NCI-H2081 treated with DMSO at 0.1 percent for 48 hours (cell line): Measurements from ENCODE around the gene UCP3.

ENCODE experiments used
- DNase-seq: peaks from one replicate; lab custom pipeline; 2025; lab: John Stamatoyannopoulos, UW

Gene UCP3

DNA sequence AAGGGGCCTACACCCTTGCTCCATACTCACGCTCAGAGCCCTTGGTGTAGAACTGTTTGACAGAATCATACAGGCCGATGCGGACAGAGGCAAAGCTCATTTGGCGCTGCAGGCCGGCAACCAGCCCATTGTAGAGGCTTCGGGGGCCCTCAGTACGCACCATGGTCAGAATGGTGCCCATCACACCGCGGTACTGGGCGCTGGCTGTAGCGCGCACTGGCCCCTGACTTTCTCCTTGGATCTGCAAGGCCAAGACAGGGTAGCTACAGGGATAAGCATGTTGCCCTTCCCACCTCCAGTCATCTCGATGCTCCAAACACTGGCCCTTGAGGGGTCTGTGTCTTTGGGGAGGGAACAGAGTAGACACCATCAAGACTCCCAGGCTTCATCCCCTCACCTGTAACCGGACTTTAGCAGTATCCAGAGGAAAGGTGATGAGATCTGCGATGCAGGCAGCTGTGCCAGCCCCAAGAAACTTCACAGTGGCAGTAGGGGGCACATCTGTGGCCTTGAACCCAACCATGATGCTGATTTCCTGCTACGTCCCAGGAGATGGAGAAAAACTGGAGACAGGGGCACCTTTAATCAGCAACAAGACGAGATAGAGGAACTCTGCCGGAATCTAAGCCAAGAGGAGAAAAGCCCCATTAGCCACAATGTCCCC lies 30.9 kb downstream of the UCP3 start:
- no peak for DNase-seq

DNA sequence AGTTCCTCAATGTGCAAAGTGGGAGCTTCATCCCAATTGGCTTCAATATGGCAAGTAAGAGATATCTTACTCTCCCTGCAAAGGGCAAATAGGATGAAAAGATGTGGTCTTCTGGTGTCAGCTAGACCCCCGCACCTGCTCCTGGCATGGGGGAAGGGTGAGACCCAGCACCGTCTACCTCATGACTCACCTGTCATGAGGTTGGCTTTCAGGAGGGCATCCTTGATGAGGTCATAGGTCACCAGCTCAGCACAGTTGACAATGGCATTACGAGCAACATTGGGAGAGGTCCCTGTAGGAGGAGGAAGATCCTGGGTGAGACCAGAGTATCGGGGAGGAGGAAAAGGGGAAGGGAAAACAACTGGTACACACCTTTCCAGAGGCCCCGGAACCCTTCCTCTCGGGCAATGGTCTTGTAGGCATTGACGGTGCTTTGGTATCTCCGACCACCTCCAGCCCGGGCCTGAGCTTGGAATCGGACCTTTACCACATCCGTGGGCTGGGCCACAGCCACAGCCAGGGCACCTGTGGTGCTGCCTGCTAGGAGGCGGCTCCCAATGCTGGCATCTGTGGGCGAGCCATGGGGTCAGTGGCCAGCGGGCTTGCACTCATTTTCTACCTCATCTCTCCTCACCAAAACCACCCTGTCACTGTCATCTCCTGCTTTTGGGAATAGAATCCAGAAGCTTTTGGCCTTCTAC lies 32.3 kb downstream of the UCP3 start:
- no peak for DNase-seq

DNA sequence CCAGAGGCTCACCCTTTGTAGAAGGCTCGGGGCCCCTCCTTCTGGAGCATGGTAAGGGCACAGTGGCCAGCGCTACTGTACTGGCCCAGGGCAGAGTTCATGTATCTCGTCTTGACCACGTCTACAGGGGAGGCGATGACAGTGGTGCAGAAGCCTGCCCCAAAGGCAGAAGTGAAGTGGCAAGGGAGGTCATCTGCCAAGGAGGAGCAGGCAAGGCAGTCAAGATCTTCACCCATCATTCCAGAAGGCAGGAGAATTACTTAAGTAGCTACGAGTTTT lies 33.5 kb downstream of the UCP3 start:
- no peak for DNase-seq

DNA sequence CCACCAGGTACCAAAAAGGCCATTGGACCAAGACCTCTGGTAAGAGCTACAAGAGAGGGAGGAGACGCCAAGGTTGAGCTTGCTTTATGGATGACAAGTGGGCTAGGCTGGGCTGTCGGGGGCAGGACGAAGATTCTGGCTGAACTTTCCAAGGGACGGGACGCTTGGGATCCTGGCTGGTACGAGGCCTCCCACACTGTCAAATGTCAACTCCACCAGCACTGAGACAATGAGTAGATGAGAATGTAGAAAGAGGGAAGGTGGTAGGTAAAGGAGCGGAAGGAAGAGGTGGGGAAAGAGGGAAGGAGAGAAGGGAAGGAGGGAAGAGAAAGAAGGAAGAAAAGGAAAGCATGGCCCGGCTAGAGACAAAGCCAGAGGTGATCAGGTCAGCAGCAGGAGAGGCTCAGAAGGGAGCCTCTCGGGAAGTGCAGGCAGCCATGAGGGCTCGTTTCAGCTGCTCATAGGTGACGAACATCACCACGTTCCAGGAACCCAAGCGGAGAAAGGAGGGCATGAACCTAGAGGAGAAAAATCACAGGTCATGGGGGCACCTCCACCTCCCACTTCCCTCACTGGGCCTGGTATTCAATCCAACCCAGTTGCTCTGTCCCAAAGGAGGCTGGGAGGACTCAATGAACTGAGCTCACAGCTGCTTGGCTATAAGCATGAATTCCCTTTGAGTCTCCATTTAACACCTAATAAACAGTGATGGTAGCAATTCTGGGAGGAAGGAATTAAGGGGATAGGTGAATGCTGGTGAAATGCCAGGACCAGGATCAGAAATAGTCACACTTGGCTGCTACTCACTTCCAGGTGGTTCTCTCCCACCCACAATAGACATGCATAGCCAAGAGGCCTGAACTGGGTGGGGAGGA lies 34.0 kb downstream of the UCP3 start:
- no peak for DNase-seq

DNA sequence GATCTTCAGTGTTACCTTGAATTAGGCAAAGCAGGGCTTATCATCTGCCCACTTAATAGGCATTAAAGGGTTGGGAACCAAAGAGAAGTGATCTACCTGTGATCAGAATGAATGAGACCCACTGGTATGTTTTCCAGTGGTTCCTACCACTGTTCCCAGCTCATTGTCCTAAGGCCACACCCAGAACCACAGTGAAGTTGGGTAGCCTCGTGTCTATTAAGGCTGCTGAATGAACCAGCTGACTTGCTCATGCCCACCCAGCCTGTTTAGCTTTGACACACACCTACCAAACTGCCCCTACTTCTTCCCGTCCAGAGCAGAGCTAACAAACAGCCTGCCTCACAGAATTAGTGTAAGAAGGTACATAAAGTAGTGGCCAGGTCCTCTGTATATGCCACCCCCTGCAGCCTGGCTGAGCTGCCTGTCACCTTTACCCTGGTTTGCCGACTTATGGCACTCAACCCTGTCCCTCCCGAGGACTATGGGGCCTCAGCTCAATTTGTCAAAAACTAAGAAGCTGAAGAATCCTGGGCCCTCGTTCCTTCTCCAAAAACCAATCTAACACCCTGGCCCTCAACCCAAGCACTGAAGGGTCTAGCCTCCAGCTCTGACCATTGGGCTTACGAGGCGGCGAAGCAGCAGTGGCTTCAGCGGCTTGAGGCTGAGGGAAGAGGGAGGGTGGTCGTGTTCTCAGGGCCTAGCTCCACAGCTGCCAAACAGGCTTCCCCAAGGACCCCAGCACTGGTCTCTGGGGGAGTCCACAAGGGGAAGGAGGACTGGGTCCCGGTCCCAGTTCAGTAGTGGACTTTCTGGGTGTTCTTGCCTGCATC lies 36.0 kb downstream of the UCP3 start:
- DNase-seq: no peak

DNA sequence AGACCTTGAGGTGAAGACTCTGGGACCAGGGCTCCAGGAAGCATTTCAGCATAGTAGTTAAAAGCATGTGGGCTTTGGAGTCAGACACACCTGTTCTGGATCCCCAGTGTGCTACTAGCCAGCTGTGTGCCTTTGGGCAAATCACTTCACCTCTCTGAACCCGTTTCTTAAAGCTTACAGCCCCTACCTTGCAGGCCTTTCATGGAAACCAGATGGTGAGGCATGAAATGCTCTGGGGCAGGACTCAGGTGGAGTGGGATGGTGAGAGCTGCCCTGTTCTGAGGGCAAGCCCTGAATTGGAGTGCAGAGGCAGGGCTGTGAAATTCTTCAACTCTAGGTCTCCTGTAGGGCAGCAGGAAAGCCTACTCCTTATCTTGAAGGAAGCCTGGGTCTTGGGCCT lies 36.7 kb downstream of the UCP3 start:
- no peak for DNase-seq

DNA sequence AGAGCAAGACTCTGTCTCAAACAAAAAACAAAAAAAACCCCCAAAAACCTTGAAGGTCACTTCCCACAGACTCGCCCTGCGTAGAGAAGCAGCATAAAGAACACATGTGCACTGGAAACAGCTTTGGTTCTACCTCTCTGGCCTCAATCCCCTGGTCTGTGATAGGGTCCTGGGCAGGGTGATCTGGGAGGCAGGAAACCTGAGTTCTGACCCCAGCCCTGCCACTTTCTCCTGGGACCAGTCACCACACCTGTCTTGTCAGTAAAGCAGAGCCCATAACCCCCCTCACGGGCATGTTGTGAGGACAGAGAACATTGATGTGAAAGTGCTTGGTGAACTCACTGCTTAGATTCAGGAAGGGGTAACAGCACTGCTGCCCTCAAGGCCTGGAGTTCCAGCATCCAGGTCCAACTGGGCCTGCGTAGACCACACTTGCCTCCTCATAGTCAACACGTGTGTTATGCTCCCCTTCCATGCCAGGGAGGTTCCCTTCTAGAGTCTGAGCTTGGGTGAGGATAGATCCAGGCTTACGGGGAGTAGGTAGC lies 37.6 kb downstream of the UCP3 start:
- no peak for DNase-seq

DNA sequence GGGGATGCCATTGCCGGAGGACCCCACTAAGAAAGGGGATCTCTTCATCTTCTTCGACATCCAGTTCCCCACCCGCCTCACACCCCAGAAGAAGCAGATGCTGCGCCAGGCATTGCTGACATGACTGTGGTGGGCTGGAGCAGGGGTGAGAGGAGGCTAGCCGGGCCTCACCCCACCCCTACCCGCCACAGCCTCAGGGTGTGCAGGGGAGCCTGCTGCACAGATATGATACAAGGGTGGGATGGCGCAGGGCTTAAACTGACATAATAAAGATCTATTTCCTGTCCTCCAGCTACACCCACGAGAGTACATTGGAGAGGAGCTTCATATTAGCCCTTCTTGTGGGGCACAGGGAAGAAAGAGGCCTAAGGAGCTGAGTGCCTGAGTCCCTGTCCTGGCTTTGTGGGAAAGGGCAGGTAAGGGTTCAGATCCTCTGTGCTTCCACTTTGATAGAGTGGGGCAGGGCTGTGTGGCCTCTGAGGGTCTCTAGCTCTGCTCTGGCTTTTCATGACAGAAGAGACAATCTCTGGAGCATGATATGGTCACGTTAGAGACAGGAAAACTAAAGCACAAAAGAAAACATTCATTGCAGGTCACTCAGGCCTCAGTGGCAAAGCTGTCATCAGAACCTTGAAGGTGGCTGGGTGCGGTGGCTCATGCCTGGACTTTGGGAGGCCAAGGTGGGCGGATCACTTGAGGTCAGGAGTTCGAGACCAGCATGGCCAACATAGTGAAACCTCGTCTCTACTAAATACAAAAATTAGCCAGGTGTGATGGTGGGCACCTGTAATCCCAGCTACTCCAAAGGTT lies 38.7 kb downstream of the UCP3 start:
- DNase-seq: no peak

DNA sequence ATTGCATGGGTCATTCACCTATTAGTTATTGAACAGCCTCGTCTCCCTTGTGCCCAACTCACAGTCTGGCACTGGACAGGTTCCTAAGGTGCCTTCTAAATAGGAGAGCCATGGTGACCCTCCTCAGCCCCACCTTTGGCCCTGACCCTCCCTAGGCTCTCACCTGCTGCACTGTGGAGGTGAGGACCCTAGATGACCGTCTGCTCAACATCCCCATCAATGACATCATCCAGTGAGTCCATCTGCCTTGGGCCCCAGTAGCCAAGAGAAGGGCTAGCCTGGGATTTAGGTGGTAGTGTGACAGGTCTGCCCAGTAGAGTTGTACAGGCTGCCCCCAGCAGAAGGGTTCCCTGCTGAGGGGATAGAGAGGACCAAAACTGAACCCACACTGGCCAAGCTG lies 39.8 kb downstream of the UCP3 start:
- no peak for DNase-seq

DNA sequence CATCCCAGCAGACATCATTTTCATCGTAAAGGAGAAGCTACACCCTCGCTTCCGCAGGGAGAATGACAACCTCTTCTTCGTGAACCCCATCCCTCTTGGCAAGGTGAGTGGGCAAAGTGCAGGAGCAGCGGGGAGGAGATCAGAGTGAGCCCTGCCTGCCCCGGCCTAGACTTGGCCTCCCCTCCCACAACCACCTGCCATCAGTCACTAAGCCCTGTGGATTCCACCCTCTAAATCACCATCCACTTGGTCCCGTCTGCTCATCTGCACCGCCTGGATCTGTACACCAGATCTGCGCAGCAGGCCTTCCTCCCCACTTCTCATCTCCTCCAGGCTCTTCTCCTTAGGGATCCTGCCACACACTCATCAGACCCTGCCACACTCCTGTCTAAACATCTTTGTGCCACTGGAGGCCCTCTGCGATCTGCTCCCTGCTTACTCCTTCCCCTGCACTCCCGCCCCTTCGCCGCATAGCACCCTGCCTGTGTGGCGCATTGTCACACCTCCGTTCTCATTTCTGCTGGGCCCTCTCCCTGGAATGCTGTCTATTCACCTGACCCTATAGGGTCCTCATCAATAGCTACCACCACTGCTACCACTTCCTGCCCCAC lies 40.4 kb downstream of the UCP3 start:
- no peak for DNase-seq

DNA sequence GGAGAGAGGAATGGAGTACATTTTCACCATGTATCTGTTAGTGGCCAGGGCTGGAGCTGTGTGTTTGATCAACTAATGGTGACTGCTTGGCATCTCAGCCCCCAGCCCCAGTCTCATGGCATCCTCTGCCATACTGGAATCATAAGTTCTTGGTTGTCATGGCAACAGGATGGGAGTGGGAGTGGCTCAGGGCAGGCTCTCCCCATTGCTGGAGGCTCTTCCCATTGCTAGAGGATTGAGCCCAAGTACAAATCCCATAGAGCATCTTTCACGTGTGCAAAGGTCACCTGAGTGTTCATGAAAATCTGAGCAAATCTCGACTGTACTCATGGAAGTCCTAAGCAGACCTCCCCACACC lies 43.1 kb downstream of the UCP3 start:
- no peak for DNase-seq

DNA sequence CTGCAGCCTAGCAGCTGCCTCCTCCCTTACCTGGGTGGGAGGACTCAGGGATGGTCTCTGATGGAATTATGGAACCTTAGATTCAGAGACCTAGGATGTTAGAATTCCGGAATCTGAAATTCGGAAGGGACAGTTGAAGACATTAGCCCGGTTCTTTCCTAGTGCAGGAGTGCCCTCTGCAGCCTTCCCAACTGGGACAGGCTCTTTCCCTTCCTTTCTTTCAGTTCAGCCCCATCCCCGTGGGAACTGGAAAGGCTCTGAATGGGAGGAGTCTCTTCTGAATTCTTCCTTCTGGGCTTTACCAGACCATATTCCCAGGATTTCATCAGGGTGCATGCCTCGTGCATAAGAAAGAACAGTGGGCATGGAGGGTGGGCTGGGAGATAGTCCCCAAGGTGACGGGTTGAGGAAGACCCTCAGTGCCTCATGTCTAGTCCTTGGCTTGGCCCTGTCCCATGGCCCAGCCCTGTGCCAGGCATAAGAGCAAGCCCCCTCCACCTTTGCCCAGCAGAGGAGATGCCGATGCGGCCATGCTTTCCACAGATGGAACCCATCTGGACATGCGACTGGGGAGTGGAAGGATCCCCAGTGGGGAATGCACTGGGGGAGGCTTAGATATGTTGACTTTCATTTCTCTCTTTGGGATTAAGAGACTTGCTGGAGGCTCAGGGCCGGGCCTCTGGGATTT lies 43.7 kb downstream of the UCP3 start:
- DNase-seq: no peak

DNA sequence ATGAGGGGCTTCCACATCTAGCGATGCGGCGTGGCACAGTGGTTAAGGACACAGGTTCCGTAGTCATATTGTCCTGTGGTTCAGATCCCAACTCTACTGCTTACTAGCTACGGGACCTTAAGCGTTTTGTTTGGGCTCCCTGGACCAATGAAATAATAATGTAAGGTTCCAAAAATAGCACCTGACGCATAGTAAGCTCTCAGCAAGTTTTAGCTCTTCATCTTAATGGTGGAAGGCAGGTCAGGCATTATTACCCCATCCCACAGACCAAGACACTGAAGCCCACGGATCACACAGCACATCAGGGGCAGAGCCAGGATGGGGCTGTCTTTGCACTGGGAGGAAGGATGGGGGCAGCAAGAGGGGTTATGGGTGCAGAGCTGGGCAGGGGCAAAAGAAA lies 45.0 kb downstream of the UCP3 start:
- DNase-seq: no peak

DNA sequence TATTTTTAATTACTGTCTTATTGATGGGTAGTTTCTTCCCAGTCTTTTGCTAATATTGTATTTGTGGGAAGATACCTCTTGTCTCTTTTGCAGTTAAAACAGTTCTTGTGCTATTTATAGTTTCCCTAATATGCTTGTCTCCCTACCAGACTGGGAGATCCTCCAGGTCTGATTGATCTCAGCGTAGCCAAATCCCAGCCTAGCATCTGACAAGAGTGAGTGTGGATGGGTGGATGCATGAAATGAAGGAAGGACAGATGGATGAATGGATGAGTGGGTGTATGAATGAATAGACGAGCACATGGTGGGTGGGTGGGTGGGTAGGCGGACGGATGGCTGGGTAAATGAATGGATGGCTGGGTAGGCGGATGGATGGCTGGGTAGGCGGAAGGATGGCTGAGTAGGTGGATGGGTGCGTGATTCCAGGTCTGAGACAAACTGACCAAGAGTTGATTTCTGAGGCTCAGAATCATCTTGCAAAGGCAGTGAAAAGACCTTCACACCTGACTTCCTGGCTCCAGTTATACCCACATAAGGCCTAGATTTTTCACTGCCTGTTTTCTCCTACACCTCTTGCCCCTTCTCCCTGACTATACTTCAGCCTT lies 46.7 kb downstream of the UCP3 start:
- no peak for DNase-seq

DNA sequence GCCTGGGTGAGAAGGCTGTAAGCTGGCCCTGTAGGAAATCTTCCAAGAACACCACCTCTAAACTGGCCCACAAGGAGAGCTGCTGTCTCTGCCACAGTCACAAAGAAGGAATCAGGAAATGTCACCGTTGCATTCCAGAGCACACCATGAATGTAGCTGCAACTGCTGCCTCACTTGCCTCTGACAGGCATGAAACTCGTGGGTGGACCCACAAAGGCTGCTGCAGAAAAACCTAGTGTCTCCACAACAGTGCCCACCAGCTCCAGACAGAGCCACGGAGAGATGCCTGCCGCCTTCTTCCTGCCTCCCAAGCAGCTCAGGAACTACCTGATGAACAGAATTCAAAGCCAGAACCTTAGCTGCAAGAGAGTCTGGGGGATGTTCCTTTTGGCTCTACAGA lies 47.6 kb downstream of the UCP3 start:
- DNase-seq: no peak

DNA sequence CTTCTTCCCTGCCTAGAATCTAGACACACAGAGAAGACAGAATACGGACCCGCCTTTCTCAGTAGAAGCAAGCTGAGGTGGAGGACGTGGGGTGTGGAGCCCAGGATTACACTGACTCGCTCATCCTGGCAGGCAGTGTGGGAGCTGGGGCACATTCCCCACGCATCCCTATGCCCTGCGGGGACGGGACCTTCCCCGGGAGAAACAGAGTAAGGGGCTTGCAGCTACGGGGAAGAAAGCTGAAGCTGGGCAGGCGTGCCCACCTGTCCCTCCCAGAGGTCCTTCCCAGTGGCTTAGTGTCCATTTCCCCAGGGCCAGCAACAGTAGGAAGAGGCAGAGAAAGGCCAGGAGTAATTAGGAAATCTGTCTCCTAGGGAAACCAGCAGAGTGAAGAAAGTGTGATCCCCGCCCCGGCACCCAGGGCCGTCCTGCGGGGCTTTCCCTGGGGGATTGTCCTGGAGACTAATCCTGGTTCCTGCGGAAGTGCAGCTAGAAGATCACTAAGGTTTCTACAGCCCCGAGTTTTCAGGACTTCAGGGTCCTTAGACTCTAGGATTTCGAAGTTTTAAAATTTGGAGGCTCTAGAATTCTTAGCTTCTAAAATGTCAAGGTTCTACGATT lies 50.3 kb downstream of the UCP3 start:
- DNase-seq: no peak

DNA sequence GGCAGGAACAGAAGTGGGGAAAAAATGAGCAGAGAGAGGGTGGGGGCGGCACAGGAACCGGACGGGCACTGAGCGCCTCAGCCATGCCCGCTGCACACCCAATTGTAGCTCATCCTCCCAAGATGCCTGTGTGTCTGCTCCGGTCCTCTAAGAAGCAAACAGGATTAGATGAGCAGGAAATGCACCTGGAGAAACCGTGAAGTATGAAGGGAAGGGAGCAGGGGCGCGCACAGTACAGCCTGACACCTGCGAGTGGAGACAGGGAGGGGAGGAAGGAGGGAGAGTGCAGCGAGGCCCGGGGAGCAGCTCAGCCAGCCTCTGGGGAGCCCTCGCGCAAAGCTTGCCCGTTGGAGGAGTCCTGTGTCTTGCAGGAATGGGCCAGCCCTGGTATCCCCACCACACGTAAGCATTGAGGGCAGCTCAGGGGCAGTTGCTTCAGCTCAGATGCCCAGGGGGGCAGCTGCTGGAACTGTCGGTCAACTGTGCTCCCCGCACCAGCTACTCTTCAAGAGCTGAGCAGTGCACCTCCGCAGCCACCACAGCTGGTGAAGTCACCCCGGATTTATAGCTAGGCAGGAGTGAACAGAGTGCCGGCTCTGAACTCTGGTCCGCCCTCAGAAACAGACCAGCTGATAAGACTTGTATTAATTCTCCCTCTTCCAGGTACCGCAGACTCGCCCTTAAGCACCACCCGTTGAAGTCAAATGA lies 51.1 kb downstream of the UCP3 start:
- DNase-seq: no peak

DNA sequence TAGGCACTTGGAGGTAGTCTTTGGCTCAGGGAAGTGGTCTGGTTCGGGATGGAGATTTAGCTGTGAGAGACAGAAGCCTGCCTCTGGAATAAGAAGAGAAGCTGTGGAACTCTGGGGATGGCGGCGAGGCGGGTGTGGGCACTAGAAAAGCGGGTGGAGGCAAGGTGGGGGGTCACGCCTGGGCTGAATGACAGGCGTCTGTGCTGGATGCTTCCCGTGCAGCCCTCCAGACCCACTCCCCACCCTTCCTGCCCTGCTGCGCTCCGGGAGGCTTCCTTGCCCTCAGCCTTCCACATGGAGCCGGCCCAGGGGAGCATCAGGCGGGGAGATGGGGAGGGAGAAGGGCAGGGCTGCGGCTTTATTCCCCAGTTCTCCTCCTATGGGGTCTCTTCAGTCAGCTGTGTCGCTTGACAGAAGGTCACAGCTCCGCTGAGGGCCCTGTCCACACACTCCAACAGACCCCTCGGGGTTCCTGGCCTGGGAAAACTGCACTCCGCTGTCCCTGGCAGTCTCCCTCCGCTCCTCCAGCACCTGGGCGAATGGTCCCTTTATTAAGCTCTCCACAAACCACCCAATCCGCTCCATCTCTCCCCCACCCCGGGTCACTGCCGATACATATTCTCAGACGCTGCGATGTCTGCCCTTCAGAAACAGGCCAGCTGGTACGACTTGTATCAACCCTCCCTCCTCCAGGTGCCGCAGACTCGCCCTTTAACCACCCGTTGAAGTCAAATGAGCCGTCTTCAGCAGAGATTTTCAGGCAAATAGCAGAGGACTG lies 51.8 kb downstream of the UCP3 start:
- no peak for DNase-seq
